Activated B cell treated with CpG ODN at 0.5 μM for 24 hours (primary cell): ENCODE measurements around the gene SLC38A9. TPM values are rescaled to one million over a fixed set of nuclear protein-coding genes. Genes with fewer than 3 reads are reported as not detected.

Source experiments
- ATAC-seq: fragments of 200-7000 bp; cut with Tn5 transposase; one replicate; pipeline ENCODE4 v1.10.0; 2021; ENCODE audit warnings: low read depth, mild to moderate bottlenecking, moderate library complexity
- CTCF ChIA-PET: fragments of 350-600 bp; sonication (Branson Sonifier 250); formaldehyde crosslinking; loops from one replicate; lab custom pipeline; 2021; ENCODE audit warnings: antibody characterized with exemption; lab: Charles Lee
- POLR2A ChIA-PET: fragments of 350-600 bp; sonication (Branson Sonifier 250); formaldehyde crosslinking; loops from one replicate; lab custom pipeline; 2021; ENCODE audit warnings: antibody characterized with exemption; lab: Charles Lee
- DNase-seq: peaks from one replicate; pipeline ENCODE4 v3.0.0; 2022
- H3K27ac Mint-ChIP-seq: one replicate; pipeline ENCODE4 v1.8.0; 2020; ENCODE audit warnings: mixed read lengths
- H3K27me3 Mint-ChIP-seq: one replicate; pipeline ENCODE4 v1.8.0; 2021; ENCODE audit warnings: mixed read lengths
- H3K36me3 Mint-ChIP-seq: one replicate; pipeline ENCODE4 v1.8.0; 2021; ENCODE audit warnings: low read depth, mixed read lengths
- H3K4me1 Mint-ChIP-seq: one replicate; pipeline ENCODE4 v1.8.0; 2021; ENCODE audit warnings: mixed read lengths
- H3K4me3 Mint-ChIP-seq: one replicate; pipeline ENCODE4 v1.8.0; 2020; ENCODE audit warnings: mild to moderate bottlenecking, mixed read lengths
- H3K9me3 Mint-ChIP-seq: one replicate; pipeline ENCODE4 v1.8.0; 2020; ENCODE audit warnings: mixed read lengths
- intact Hi-C: fragments of 100-400 bp; cut with micrococcal nuclease; formaldehyde crosslinking; loops from one replicate; pipeline ENCODE4 v1.15.1; 2024
- total RNA-seq: library from RNA; stranded (reverse); gene quantifications from 2 replicates; pipeline ENCODE4 v1.2.3, GENCODE V29; 2022
- TF ChIP-seq, protein P1 (sequence below): fragments of 200-600 bp; IDR thresholded peaks from one replicate; pipeline ENCODE4 v1.8.0; 2022; ENCODE audit warnings: antibody characterized with exemption, mild to moderate bottlenecking

SLC38A9 gene
- total RNA-seq, 1 donor from 2014 or later: 29.9 TPM

DNA sequence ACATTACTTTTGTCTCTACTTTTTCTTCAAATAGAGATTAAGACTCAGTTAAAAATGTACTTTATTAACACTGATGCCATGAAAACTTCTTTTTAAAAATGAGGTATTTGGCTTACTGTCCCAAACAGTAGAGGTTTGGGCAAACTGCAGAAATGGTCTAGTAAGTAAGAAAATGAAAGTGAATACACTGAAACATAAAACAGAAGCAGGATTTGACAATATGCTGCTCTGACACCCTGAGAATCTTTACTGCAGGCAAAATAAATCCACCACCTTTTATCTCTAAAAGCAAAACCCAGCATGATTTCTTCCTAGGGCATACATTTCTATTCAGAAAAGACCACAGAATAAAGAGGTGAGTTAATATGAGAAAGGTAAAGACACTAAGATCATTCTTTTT lies 86.2 kb downstream of the SLC38A9 start:
- Mint-ChIP-seq H3K9me3 (no peaks in the 10 kb centered on the region), H3K27ac (no peak overlapping the region), H3K4me1 (no peaks in the 10 kb centered on the region), H3K27me3 (no peaks in the 10 kb centered on the region), H3K36me3 (peaks cover 29% of the 10 kb centered on the region), H3K4me3 (no peak overlapping the region)
- ChIA-PET CTCF (no interaction called here), POLR2A (no interaction called here)
- intact Hi-C loops: no loop called here
- DNase-seq: no peak
- TF ChIP-seq, protein P1, sequence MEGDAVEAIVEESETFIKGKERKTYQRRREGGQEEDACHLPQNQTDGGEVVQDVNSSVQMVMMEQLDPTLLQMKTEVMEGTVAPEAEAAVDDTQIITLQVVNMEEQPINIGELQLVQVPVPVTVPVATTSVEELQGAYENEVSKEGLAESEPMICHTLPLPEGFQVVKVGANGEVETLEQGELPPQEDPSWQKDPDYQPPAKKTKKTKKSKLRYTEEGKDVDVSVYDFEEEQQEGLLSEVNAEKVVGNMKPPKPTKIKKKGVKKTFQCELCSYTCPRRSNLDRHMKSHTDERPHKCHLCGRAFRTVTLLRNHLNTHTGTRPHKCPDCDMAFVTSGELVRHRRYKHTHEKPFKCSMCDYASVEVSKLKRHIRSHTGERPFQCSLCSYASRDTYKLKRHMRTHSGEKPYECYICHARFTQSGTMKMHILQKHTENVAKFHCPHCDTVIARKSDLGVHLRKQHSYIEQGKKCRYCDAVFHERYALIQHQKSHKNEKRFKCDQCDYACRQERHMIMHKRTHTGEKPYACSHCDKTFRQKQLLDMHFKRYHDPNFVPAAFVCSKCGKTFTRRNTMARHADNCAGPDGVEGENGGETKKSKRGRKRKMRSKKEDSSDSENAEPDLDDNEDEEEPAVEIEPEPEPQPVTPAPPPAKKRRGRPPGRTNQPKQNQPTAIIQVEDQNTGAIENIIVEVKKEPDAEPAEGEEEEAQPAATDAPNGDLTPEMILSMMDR: no peak
- ATAC-seq: no peak

- DNase-seq (no peak), ATAC-seq (no peak)
- POLR2A ChIA-PET: no interaction called here
- H3K4me1 Mint-ChIP-seq: no peaks in the 10 kb centered on the region
- CTCF ChIA-PET: no interaction called here
- no peaks in the 10 kb centered on the region for H3K27me3 Mint-ChIP-seq
- peaks cover 29% of the 10 kb centered on the region for H3K36me3 Mint-ChIP-seq
- intact Hi-C loops: no loop called here
- H3K4me3 Mint-ChIP-seq: no peak overlapping the region
- H3K9me3 Mint-ChIP-seq: no peaks in the 10 kb centered on the region
- no peak overlapping the region for H3K27ac Mint-ChIP-seq
- TF ChIP-seq, protein P1: no peak
These were observed 86.6 kb downstream of the SLC38A9 start for GRCh38 chr5:55625589-55625909.

DNA sequence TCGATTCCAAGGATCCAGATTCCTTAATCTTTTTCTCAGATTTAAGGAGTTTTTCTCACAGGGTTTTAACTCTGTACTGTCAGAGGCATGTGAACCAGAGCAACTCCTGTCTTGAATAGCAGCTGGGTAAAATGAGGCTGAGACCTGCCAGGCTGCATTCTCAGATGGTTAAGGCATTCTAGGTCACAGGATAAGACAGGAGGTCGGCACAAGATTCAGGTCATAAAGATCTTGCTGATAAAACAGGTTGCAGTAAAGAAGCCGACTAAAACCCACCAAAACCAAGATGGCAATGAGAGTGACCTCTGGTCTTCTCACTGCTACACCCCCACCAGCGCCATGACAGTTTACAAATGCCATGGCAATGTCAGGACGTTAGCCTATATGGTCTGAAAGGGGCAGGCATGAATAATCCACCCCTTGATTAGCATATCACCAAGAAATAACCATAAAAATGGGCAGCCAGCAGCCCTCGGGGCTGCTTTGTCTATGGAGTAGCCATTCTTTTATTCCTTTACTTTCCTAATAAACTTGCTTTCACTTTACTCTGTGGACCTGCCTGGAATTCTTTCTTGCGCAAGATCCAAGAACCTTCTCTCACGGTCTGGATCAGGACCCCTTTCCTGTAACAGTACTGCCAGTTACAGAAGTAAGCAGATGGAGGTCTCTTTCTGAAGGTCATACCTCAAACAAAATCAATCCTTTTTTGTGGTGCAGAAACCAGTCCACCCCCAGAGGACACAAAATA lies 87.1 kb downstream of the SLC38A9 start:
- no peak for DNase-seq
- ChIA-PET POLR2A (no interaction called here), CTCF (no interaction called here)
- no peak for ATAC-seq
- TF ChIP-seq, protein P1: no peak
- no peaks in the 10 kb centered on the region for H3K27me3 Mint-ChIP-seq
- no peaks in the 10 kb centered on the region for H3K9me3 Mint-ChIP-seq
- peaks cover 29% of the 10 kb centered on the region for H3K36me3 Mint-ChIP-seq
- no peak overlapping the region for H3K27ac Mint-ChIP-seq
- no peaks in the 10 kb centered on the region for H3K4me1 Mint-ChIP-seq
- no peak overlapping the region for H3K4me3 Mint-ChIP-seq
- intact Hi-C loops: no loop called here

GRCh38 chr5:55623789-55624188 lies 88.3 kb downstream of the SLC38A9 start:
- ChIA-PET CTCF (no interaction called here), POLR2A (no interaction called here)
- Mint-ChIP-seq H3K9me3 (no peaks in the 10 kb centered on the region), H3K27me3 (no peaks in the 10 kb centered on the region), H3K4me1 (no peaks in the 10 kb centered on the region), H3K36me3 (peaks cover 26% of the 10 kb centered on the region), H3K4me3 (no peak overlapping the region), H3K27ac (no peak overlapping the region)
- ATAC-seq (no peak), DNase-seq (no peak)
- TF ChIP-seq, protein P1: no peak
- intact Hi-C loops: no loop called here

GRCh38 chr5:55622460-55622859 lies 89.7 kb downstream of the SLC38A9 start:
- POLR2A ChIA-PET: no interaction called here
- CTCF ChIA-PET: no interaction called here
- peaks cover 26% of the 10 kb centered on the region for H3K36me3 Mint-ChIP-seq

More at GRCh38 chr5:55622460-55622859, 89.7 kb downstream of the SLC38A9 start:
- H3K27ac Mint-ChIP-seq: no peak overlapping the region
- DNase-seq (no peak), ATAC-seq (no peak)
- no peaks in the 10 kb centered on the region for H3K9me3 Mint-ChIP-seq
- TF ChIP-seq, protein P1: no peak
- no peaks in the 10 kb centered on the region for H3K27me3 Mint-ChIP-seq
- no peaks in the 10 kb centered on the region for H3K4me1 Mint-ChIP-seq
- intact Hi-C loops: no loop called here
- H3K4me3 Mint-ChIP-seq: no peak overlapping the region
